ENCODE measurements around the gene LIAS.

GRCh38 chr4:39480902-39481695 is 22.2 kb downstream of the LIAS start:
- TF ChIP-seq E2F5 (CRISPR knock-in tag; conservative IDR thresholded peaks at IDR 0.05): no peak
- no peak for TF ChIP-seq UBTF (CRISPR knock-in tag; IDR thresholded peaks at IDR 0.05)
- no peak for TF ChIP-seq KAT7 (CRISPR knock-in tag; IDR thresholded peaks at IDR 0.05; ENCODE audit: borderline replicate concordance)
- TF ChIP-seq MAX (IDR thresholded peaks at IDR 0.05): no peak
- TF ChIP-seq POLR2A (IDR thresholded peaks at IDR 0.05; ENCODE audit: insufficient read depth in 1 of 2, low read depth in 2 of 2, low read length in 2 of 2): no peak
- no peak for TF ChIP-seq IKZF4 (CRISPR knock-in tag; IDR thresholded peaks at IDR 0.05; ENCODE audit: borderline replicate concordance, low read depth, not compliant biosample characterization)
- TF ChIP-seq HBP1 (CRISPR knock-in tag; IDR thresholded peaks at IDR 0.05; ENCODE audit: low read depth): no peak
- no peak for TF ChIP-seq EZH2 (conservative IDR thresholded peaks at IDR 0.05; ENCODE audit: low read depth, low read length)
- TF ChIP-seq ELK4 (CRISPR knock-in tag; IDR thresholded peaks at IDR 0.05; ENCODE audit: borderline replicate concordance): no peak
- TF ChIP-seq IRF2 (CRISPR knock-in tag; IDR thresholded peaks at IDR 0.05): no peak
- TF ChIP-seq SRSF1 (optimal IDR thresholded peaks at IDR 0.05; ENCODE audit: low read depth, low read length): no peak

Measured in HepG2 (cell line).